Measurements from ENCODE around the gene WDR1. TPM values are rescaled to one million over a fixed set of nuclear protein-coding genes. Genes with fewer than 3 reads are reported as not detected.

The WDR1 gene
- total and polyA plus RNA-seq, 2 experiments from 2014 or later, result 413 to 487 TPM

GRCh38 chr4:10090467-10091250 lies 25.9 kb downstream of the WDR1 start:
- no peak for DNase-seq
- no peak overlapping the region for H3K9ac ChIP-seq
- no peak overlapping the region for H3K4me3 ChIP-seq
- no peak overlapping the region for H2AFZ ChIP-seq
- H4K20me1 ChIP-seq (ENCODE audit: insufficient read depth), result no peaks in the 10 kb centered on the region; the same call in 1 of the 2 replicates
- in situ Hi-C loops (cut with MboI), result no loop called here
- H3K27me3 ChIP-seq (replicated peaks; ENCODE audit: insufficient read depth), result no peaks in the 10 kb centered on the region
- WGBS, 2 experiments (ENCODE audit: low coverage in 1 of 2, low lambda C conversion rate in 2 of 2, missing lambda C conversion rate in 2 of 2), result 91 to 92% methylated on average over 21 of the region's 21 CpGs
- H3F3A ChIP-seq (ENCODE audit: insufficient read depth), result peaks cover 46% of the 10 kb centered on the region
- TF ChIP-seq EZH2 (IDR thresholded peaks at IDR 0.05; ENCODE audit: insufficient read depth, poor library complexity, severe bottlenecking) (no peak), EZH2phosphoT487 (IDR thresholded peaks at IDR 0.05; ENCODE audit: insufficient read depth, low read depth) (no peak)
- no peaks in the 10 kb centered on the region for H3K9me3 ChIP-seq (ENCODE audit: low read depth)
- peaks cover 100% of the 10 kb centered on the region for H3K79me2 ChIP-seq (ENCODE audit: insufficient read depth)
- H3K36me3 ChIP-seq (ENCODE audit: low read depth), result peaks cover 62% of the 10 kb centered on the region
- H3K9me2 ChIP-seq (ENCODE audit: insufficient read depth), result no peaks in the 10 kb centered on the region
- no peak overlapping the region for H3K4me2 ChIP-seq (ENCODE audit: unreplicated experiment)
- 0 out of 2 replicates have a peak overlapping the region, but pooled peaks have one; percentile 2 for H3K27ac ChIP-seq
- H3K4me1 ChIP-seq (ENCODE audit: insufficient read depth), result peaks cover 35% of the 10 kb centered on the region

GRCh38 chr4:10089346-10089745 lies 27.3 kb downstream of the WDR1 start:
- H3F3A ChIP-seq (ENCODE audit: insufficient read depth), result peaks cover 33% of the 10 kb centered on the region; the same call in 1 of the 2 replicates
- peak; percentile 39 for DNase-seq
- 96 to 97% methylated on average over 11 of the region's 11 CpGs for WGBS, 2 experiments (ENCODE audit: low coverage in 1 of 2, low lambda C conversion rate in 2 of 2, missing lambda C conversion rate in 2 of 2)
- no peaks in the 10 kb centered on the region for H3K9me2 ChIP-seq (ENCODE audit: insufficient read depth)
- H3K4me1 ChIP-seq (ENCODE audit: insufficient read depth), result peaks cover 22% of the 10 kb centered on the region
- no peak overlapping the region for H3K27ac ChIP-seq
- H3K36me3 ChIP-seq (ENCODE audit: low read depth), result peaks cover 71% of the 10 kb centered on the region
- H3K4me2 ChIP-seq (ENCODE audit: unreplicated experiment), result no peak overlapping the region
- H3K27me3 ChIP-seq (replicated peaks; ENCODE audit: insufficient read depth), result no peaks in the 10 kb centered on the region
- H3K9ac ChIP-seq, result no peak overlapping the region
- no peak overlapping the region for H3K4me3 ChIP-seq
- H3K79me2 ChIP-seq (ENCODE audit: insufficient read depth), result peaks cover 100% of the 10 kb centered on the region
- H4K20me1 ChIP-seq (ENCODE audit: insufficient read depth), result no peaks in the 10 kb centered on the region; the same call in 1 of the 2 replicates
- H2AFZ ChIP-seq, result no peak overlapping the region
- in situ Hi-C loops (cut with MboI), result no loop called here
- no peak for TF ChIP-seq EZH2phosphoT487 (IDR thresholded peaks at IDR 0.05; ENCODE audit: insufficient read depth, low read depth)
- no peak for TF ChIP-seq EZH2 (IDR thresholded peaks at IDR 0.05; ENCODE audit: insufficient read depth, poor library complexity, severe bottlenecking)
- no peaks in the 10 kb centered on the region for H3K9me3 ChIP-seq (ENCODE audit: low read depth)

GRCh38 chr4:10088135-10089010 lies 28.2 kb downstream of the WDR1 start:
- H3K9me3 ChIP-seq (ENCODE audit: low read depth), result no peaks in the 10 kb centered on the region
- no peaks in the 10 kb centered on the region for H3K9me2 ChIP-seq (ENCODE audit: insufficient read depth)
- H2AFZ ChIP-seq, result no peak overlapping the region
- H3K9ac ChIP-seq, result no peak overlapping the region
- H3K27me3 ChIP-seq (replicated peaks; ENCODE audit: insufficient read depth), result no peaks in the 10 kb centered on the region
- peaks cover 79% of the 10 kb centered on the region for H3K36me3 ChIP-seq (ENCODE audit: low read depth)
- TF ChIP-seq EZH2 (IDR thresholded peaks at IDR 0.05; ENCODE audit: insufficient read depth, poor library complexity, severe bottlenecking), result no peak
- no peak for TF ChIP-seq EZH2phosphoT487 (IDR thresholded peaks at IDR 0.05; ENCODE audit: insufficient read depth, low read depth)
- H3K4me2 ChIP-seq (ENCODE audit: unreplicated experiment), result no peak overlapping the region
- H4K20me1 ChIP-seq (ENCODE audit: insufficient read depth), result no peaks in the 10 kb centered on the region; the same call in 1 of the 2 replicates
- WGBS, 2 experiments (ENCODE audit: low coverage in 1 of 2, low lambda C conversion rate in 2 of 2, missing lambda C conversion rate in 2 of 2), result 86 to 88% methylated on average over 28 of the region's 28 CpGs
- no peak overlapping the region for H3K27ac ChIP-seq
- H3K4me3 ChIP-seq, result no peak overlapping the region
- H3F3A ChIP-seq (ENCODE audit: insufficient read depth), result peaks cover 28% of the 10 kb centered on the region; the same call in 1 of the 2 replicates
- H3K4me1 ChIP-seq (ENCODE audit: insufficient read depth), result peaks cover 12% of the 10 kb centered on the region
- in situ Hi-C loops (cut with MboI), result no loop called here
- peaks cover 100% of the 10 kb centered on the region for H3K79me2 ChIP-seq (ENCODE audit: insufficient read depth)
- DNase-seq, result no peak

GRCh38 chr4:10087152-10087791 lies 29.3 kb downstream of the WDR1 start:
- H2AFZ ChIP-seq, result no peak overlapping the region
- no peak overlapping the region for H3K4me3 ChIP-seq
- TF ChIP-seq EZH2phosphoT487 (IDR thresholded peaks at IDR 0.05; ENCODE audit: insufficient read depth, low read depth) (no peak), EZH2 (IDR thresholded peaks at IDR 0.05; ENCODE audit: insufficient read depth, poor library complexity, severe bottlenecking) (no peak)
- no peaks in the 10 kb centered on the region for H3K27me3 ChIP-seq (replicated peaks; ENCODE audit: insufficient read depth)
- peaks cover under 1% of the 10 kb centered on the region; the same call in 1 of the 2 replicates for H3K4me1 ChIP-seq (ENCODE audit: insufficient read depth)
- peaks cover 90% of the 10 kb centered on the region for H3K36me3 ChIP-seq (ENCODE audit: low read depth)
- in situ Hi-C loops (cut with MboI), result no loop called here
- H3K9ac ChIP-seq, result no peak overlapping the region
- H3K79me2 ChIP-seq (ENCODE audit: insufficient read depth), result peaks cover 100% of the 10 kb centered on the region
- H4K20me1 ChIP-seq (ENCODE audit: insufficient read depth), result no peaks in the 10 kb centered on the region; the same call in 1 of the 2 replicates
- 92 to 93% methylated on average over 12 of the region's 12 CpGs for WGBS, 2 experiments (ENCODE audit: low coverage in 1 of 2, low lambda C conversion rate in 2 of 2, missing lambda C conversion rate in 2 of 2)
- no peak overlapping the region for H3K27ac ChIP-seq
- peaks cover 23% of the 10 kb centered on the region; the same call in 1 of the 2 replicates for H3F3A ChIP-seq (ENCODE audit: insufficient read depth)
- no peaks in the 10 kb centered on the region for H3K9me3 ChIP-seq (ENCODE audit: low read depth)
- DNase-seq, result no peak
- H3K4me2 ChIP-seq (ENCODE audit: unreplicated experiment), result no peak overlapping the region
- H3K9me2 ChIP-seq (ENCODE audit: insufficient read depth), result no peaks in the 10 kb centered on the region

All from GM23248 (cell line).